Heart right ventricle (tissue), 16 donors: ENCODE data around the gene IER5L. TPM values are rescaled to one million over a fixed set of nuclear protein-coding genes. Genes with fewer than 3 reads are reported as not detected.

Source experiments
- ATAC-seq, 8 donors: fragments of 200-7000 bp; cut with Tn5 transposase; one replicate each; pipeline ENCODE4 v1.9.1; 2020; ENCODE audit warnings: mild to moderate bottlenecking in 8 of 8, moderate library complexity in 8 of 8, moderate number of reproducible peaks in 1 of 8
- DNase-seq, 2 donors: peaks; one replicate each; pipeline ENCODE4 v3.0.0-alpha.2; 2020
- H3K27ac ChIP-seq, 10 donors: fragments of 200-600 bp; sonication (generic) in 2 of 10; one replicate each; pipeline versions ENCODE4 v1.5.0 to v1.8.0; 2020 to 2022; ENCODE audit warnings: mild to moderate bottlenecking in 3 of 10
- H3K27me3 ChIP-seq, 7 donors: fragments of 200-600 bp; one replicate each; pipeline ENCODE4 v1.8.0; 2021 to 2022; ENCODE audit warnings: mild to moderate bottlenecking in 2 of 7
- H3K36me3 ChIP-seq, 9 donors: fragments of 200-600 bp; sonication (generic) in 1 of 9; one replicate each; pipeline versions ENCODE4 v1.5.0 to v1.8.0; 2020 to 2022; ENCODE audit warnings: mild to moderate bottlenecking in 2 of 9
- H3K4me1 ChIP-seq, 9 donors: fragments of 200-600 bp; sonication (generic) in 1 of 9; one replicate each; pipeline versions ENCODE4 v1.5.0 to v1.8.0; 2020 to 2022; ENCODE audit warnings: mild to moderate bottlenecking in 4 of 9
- H3K4me3 ChIP-seq, 10 donors: fragments of 200-600 bp; sonication (generic) in 2 of 10; one replicate each; pipeline versions ENCODE4 v1.5.0 to v1.8.0; 2020 to 2022; ENCODE audit warnings: mild to moderate bottlenecking in 7 of 10, moderate library complexity in 2 of 10
- H3K9me3 ChIP-seq, 11 donors: fragments of 200-600 bp in 10 of 11; sonication (generic) in 2 of 11; one replicate each; pipeline versions ENCODE4 v1.5.0 to v1.8.0; 2013 to 2022; ENCODE audit warnings: mild to moderate bottlenecking in 2 of 11, control low read depth in 1 of 11, moderate library complexity in 1 of 11
- WGBS, 2 donors: extraction: QIAGEN DNeasy Blood & Tissue Kit; methylation state at CpG; one replicate each; pipeline ENCODE4 v1.1.7; 2013; ENCODE audit warnings: inconsistent platforms in 1 of 2; 5-methylcytosine and 5-hydroxymethylcytosine counted together
- intact Hi-C, 10 donors: fragments of 100-400 bp; cut with DNase I; formaldehyde crosslinking; loops; one replicate each; pipeline versions ENCODE4 v1.11.1 to v1.14.2; 2022
- polyA plus RNA-seq, 2 donors: library from polyadenylated mRNA; stranded (reverse); fragments of 200-250 nt; gene quantifications; one replicate each; pipeline ENCODE4 v1.2.3, GENCODE V29; 2013
- total RNA-seq, 10 donors: library from RNA; stranded (reverse); fragmentation: NEBNext Ultra II Directional in 3 of 10; extraction: Animal tissue kit (Norgen Biotek cat#: 25700) in 3 of 10; gene quantifications; one replicate each; pipeline versions ENCODE4 v1.2.1 to v1.2.4, GENCODE V29; 2021 to 2023
- TF ChIP-seq, protein P1 (sequence below), 9 donors: fragments of 200-600 bp; sonication (generic) in 2 of 9; IDR thresholded peaks; one replicate each; pipeline versions ENCODE4 v1.5.0 to v1.8.0; 2021 to 2022; ENCODE audit warnings: antibody characterized with exemption in 9 of 9, mild to moderate bottlenecking in 5 of 9, moderate library complexity in 1 of 9
- donor health status: Arrhythmogenic right ventricular cardiomyopathy.
- donor health status: ischemic (EF 13 %, LVEDD 7.1; RV severe dilation, severe dysfunction).
- donor health status: healthy with polysubstance abuse.
- donor health status: DM: no; HTN: yes; CAD: no.
- donor health status: DM: no; HTN: no; CAD: no.
- donor health status: ischemic (EF 25% LVEDD 6.9; RV normal size, moderate dysfunction).
- donor health status: ischemic (EF 25% LVEDD 5.7; RV mildly dilated, moderate dysfunction).
- donor health status: healthy.
- donor health status: DM: yes; HTN: yes; CAD: no.
- donor health status: Ischemic cardiomyopathy.
- donor health status: ischemic (EF 35%, LVEDD 5.7; RV mildly dilated, moderate dysfunction).
- donor health status: nonischemic (EF 11% LVEDD 7.7; RV severe dilation, severe dysfunction).
- donor health status: DM: yes; HTN: yes; CAD: no.
- donor health status: PGD.
- donor health status: ischemic (EF 29% LVEDD 5.4; RV normal size, mild dysfunction).
- donor health status: nonischemic (EF 23%, LVEDD 6.1; RV moderate dilation, normal function).

Gene IER5L
- total and polyA plus RNA-seq, 12 donors: 1.2 to 26.3 (median 5.6) TPM

DNA sequence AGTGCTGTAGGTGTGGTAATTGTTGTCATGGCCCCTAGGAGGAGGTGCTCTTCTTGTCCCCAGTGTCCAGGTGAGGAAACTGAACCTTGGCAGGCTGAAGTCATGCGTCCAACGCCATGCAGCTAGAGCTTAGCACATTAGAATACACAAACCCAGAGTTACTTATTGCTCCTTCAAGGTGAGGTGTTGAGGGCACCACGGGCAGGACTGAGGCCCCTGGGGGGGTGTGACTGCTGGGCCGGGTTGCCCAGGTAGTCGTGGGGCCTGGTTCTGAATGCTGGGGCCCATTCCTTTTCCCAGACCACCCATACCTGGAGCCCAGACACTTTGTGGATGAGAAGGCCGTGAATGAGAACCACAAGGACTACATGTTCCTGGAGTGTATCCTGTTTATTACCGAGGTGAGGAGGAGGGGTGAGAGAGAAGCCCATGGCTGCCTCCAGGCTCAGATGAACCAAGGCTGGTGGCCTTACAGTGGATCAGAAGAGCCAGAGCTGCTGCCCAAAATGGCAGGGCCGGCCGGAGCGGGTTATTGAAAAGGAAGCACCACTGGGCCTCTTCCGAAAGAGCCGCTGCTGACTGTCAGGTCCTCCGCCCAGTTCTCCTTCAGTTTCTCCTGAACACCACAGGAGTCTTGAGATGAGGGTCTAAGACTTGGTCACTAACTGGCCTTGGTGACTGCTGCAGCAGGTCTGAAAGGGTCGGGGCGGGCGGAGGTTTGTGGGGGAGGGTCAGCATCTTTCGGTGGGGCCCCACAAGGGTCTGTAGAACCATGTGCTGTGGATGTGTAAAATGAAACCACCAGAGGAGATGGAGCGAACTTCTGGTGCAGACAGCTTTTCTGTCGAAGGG, 40.5 kb downstream of the IER5L start:
- Histone ChIP-seq H3K4me1 (peaks cover 32 to 54% (median 46%) of the 10 kb centered on the region in 9 donors), H3K27me3 (no peaks in the 10 kb centered on the region), H3K9me3 (no peaks in the 10 kb centered on the region), H3K27ac (peak overlapping the region; percentile 90 to 100 (median 100)), H3K4me3 (no peak overlapping the region), H3K36me3 (peaks cover 0 to 67% (median 13%) of the 10 kb centered on the region in 9 donors)
- 82% methylated on average over 19 of the region's 19 CpGs for WGBS, 2 donors
- TF ChIP-seq, protein P1, sequence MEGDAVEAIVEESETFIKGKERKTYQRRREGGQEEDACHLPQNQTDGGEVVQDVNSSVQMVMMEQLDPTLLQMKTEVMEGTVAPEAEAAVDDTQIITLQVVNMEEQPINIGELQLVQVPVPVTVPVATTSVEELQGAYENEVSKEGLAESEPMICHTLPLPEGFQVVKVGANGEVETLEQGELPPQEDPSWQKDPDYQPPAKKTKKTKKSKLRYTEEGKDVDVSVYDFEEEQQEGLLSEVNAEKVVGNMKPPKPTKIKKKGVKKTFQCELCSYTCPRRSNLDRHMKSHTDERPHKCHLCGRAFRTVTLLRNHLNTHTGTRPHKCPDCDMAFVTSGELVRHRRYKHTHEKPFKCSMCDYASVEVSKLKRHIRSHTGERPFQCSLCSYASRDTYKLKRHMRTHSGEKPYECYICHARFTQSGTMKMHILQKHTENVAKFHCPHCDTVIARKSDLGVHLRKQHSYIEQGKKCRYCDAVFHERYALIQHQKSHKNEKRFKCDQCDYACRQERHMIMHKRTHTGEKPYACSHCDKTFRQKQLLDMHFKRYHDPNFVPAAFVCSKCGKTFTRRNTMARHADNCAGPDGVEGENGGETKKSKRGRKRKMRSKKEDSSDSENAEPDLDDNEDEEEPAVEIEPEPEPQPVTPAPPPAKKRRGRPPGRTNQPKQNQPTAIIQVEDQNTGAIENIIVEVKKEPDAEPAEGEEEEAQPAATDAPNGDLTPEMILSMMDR (IDR thresholded peaks at IDR 0.05): no peak
- ATAC-seq (no peak), DNase-seq (no peak)
- intact Hi-C loops: loop anchor here in 9 of 10 donors (2.0 to 10.0 kb wide), 11 partner anchors 39 to 647 kb away; partner anchors contain the start of gene NTMT1 (in 1 of the 9)

DNA sequence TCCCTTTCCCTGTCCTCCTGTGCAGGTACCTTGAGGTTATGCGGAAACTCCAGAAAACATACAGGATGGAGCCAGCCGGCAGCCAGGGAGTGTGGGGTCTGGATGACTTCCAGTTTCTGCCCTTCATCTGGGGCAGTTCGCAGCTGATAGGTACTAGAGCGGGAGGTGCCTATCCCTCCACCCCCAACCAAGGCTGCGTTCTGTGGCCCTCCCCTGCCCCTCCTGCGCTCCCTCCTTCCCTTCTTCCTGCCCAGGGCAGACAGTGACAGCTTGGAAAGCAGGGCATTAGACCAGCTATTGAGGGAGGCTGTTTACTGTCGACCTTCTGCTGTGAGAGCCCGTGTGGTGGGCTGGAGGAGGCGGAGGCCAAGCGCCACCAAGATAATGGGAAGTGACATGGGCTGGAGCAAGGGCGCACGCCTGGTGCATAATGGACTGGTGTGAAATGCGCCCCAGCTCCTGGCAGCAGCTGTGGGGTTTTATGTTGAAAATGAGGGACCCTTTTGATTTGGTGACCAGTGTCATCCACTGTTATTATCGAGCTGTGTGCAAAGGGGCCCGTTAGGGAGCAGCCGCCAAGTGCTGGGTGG, 41.5 kb downstream of the IER5L start:
- Histone ChIP-seq H3K27me3 (no peaks in the 10 kb centered on the region), H3K4me1 (peaks cover 23 to 48% (median 36%) of the 10 kb centered on the region in 9 donors), H3K9me3 (no peaks in the 10 kb centered on the region), H3K27ac (peak overlapping the region in 2 of 10 donors; percentile 100), H3K4me3 (no peak overlapping the region), H3K36me3 (peaks cover 0 to 67% (median 13%) of the 10 kb centered on the region in 9 donors)
- 70 to 77% methylated on average over 16 of the region's 16 CpGs for WGBS, 2 donors
- TF ChIP-seq, protein P1 (IDR thresholded peaks at IDR 0.05): no peak
- DNase-seq: no peak
- ATAC-seq: no peak
- intact Hi-C loops: loop anchor here in 7 of 10 donors (5.0 to 10.0 kb wide), 7 partner anchors 118 to 648 kb away; partner anchors contain the start of gene NTMT1 (in 1 of the 7)

DNA sequence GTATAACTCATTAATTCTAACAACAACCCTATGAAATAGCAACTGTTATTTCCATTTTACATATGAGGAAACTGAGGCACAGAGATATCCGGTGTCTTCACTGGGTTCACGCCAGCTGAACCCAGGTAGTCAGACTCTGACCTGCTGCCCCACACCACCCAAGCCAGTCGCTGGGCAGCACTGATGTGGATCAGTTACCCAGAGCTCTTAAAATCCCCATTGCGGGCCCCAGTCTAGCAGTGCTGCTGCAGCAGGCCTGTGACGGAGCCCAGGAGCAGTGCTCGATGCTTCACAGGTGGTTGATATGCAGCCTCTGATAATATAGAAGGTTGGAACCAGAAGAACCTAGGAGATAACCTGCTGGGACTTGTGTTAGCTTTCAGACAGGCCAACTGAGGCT, 42.6 kb downstream of the IER5L start:
- Histone ChIP-seq H3K4me1 (peaks cover 18 to 42% (median 25%) of the 10 kb centered on the region in 9 donors), H3K9me3 (no peaks in the 10 kb centered on the region), H3K27me3 (no peaks in the 10 kb centered on the region), H3K4me3 (no peak overlapping the region), H3K27ac (no peak overlapping the region), H3K36me3 (peaks cover 0 to 78% (median 13%) of the 10 kb centered on the region in 9 donors)
- ATAC-seq: no peak
- no peak for DNase-seq
- TF ChIP-seq, protein P1 (IDR thresholded peaks at IDR 0.05): no peak
- intact Hi-C loops: loop anchor here in 7 of 10 donors (5.0 to 10.0 kb wide), 7 partner anchors 119 to 649 kb away; partner anchors contain the start of gene NTMT1 (in 1 of the 7)
- 82 to 88% methylated on average over 6 of the region's 6 CpGs for WGBS, 2 donors

DNA sequence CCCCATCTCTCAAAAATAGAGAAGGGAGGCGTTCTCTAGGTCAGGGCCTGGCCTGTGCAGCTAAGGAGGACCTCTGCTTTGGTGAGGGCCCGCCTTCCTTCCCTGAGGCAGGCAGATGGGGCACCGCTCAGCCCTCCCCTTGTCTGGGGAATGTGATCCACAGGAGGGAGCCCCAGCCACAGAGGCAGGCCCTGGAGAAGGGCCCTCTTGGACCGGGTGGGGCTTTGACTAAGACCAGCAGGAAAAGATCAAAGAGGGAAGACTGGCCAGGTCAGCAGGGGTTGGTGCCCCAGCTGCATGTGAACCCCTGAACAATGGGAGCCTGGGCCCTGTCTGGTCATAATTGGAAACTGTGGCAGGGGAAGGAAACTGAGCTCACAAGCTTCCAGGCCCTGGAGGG, 45.0 kb downstream of the IER5L start:
- peaks cover 0 to 96% (median 14%) of the 10 kb centered on the region in 9 donors for H3K36me3 ChIP-seq
- peaks cover 2 to 20% (median 6%) of the 10 kb centered on the region in 9 donors for H3K4me1 ChIP-seq
- no peaks in the 10 kb centered on the region for H3K9me3 ChIP-seq
- intact Hi-C loops: loop anchor here in 8 of 10 donors (2.0 to 10.0 kb wide), 8 partner anchors 122 to 669 kb away; partner anchors contain the start of gene TOR1B (in 1 of the 8)
- WGBS, 2 donors: 84 to 85% methylated on average over 4 of the region's 4 CpGs
- TF ChIP-seq, protein P1 (IDR thresholded peaks at IDR 0.05): no peak
- no peak for ATAC-seq
- no peaks in the 10 kb centered on the region for H3K27me3 ChIP-seq
- H3K4me3 ChIP-seq: no peak overlapping the region
- DNase-seq: no peak
- H3K27ac ChIP-seq: no peak overlapping the region
